Ectodermal cell (in vitro differentiated cells): Measurements from ENCODE around the gene PRSS2. TPM values are rescaled to one million over a fixed set of nuclear protein-coding genes. Genes with fewer than 3 reads are reported as not detected.
"Not testable (repeated sequence)": the region's sequence is repeated elsewhere in the genome, so short reads cannot be mapped to it uniquely, and the experiment has no call there.

Experiments used
- H3K27ac ChIP-seq: 2 replicates; pipeline ENCODE4 v1.7.0; 2013; ENCODE audit warnings: mild to moderate bottlenecking, low read depth, low read length; ENCODE audit not compliant: insufficient read depth, poor library complexity, severe bottlenecking
- H3K27me3 ChIP-seq: 2 replicates; pipeline ENCODE4 v1.7.0; 2013; ENCODE audit warnings: mild to moderate bottlenecking, low read length; ENCODE audit not compliant: insufficient read depth, control insufficient read depth, poor library complexity, severe bottlenecking
- H3K36me3 ChIP-seq: one replicate; pipeline ENCODE4 v1.7.0; 2013; ENCODE audit warnings: low read length; ENCODE audit not compliant: control insufficient read depth, insufficient read depth
- H3K4me1 ChIP-seq: one replicate; pipeline ENCODE4 v1.7.0; 2013; ENCODE audit warnings: low read length; ENCODE audit not compliant: control insufficient read depth, insufficient read depth
- H3K4me3 ChIP-seq: 2 replicates; pipeline ENCODE4 v1.7.0; 2013; ENCODE audit warnings: low read depth, low read length, control low read depth; ENCODE audit not compliant: insufficient read depth
- H3K9me3 ChIP-seq: 2 replicates; pipeline ENCODE4 v1.7.0; 2013; ENCODE audit warnings: mild to moderate bottlenecking, low read length, moderate library complexity; ENCODE audit not compliant: control insufficient read depth
- WGBS, 2 experiments: methylation state at CpG; one replicate each; pipeline ENCODE4 v1.1.7; 2013; ENCODE audit warnings: missing lambda C conversion rate in 2 of 2; 5-methylcytosine and 5-hydroxymethylcytosine counted together
- polyA plus RNA-seq, 4 experiments: library from polyadenylated mRNA; stranded (reverse); fragments of 50-300 nt; gene quantifications; one replicate each; pipeline ENCODE4 v1.2.3, GENCODE V29; 2013

PRSS2 gene
- not detected for polyA plus RNA-seq (2013, experiment 1 of 4)
- not detected for polyA plus RNA-seq (2013, experiment 2 of 4)
- not detected for polyA plus RNA-seq (2013, experiment 3 of 4)
- polyA plus RNA-seq (2013, experiment 4 of 4): not detected

DNA sequence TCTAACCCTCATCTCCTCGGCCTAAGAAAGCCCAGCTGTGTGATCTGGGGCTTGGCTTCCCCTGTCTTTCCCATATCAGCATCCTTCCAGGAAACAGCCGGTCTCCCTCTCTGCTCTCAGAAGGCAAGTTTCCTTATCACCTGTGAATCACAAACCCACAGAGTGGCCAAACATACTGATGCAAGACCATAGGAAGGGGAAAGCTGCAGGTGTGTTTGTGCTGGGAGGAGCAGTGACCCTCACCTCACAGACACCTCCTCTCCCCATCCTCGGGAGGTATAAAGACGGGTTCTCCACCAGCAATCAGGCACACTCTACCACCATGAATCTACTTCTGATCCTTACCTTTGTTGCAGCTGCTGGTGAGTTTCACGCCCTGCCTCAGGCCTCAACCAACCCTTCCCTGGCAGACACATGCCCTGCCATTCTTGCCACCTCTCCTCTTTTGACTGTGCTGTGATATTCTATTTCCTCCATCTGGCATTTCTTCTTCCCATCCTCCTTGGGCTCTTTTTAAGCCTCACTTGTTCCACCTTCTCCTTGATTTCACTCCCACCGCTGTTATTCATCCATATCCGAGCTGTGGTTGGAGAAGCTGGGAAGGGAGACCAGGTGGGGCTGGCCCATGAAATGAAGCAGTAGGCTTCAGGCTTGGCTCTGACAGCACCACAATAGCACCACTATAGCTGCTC lies at the start of gene PRSS2:
PRSS2 (plus strand) TSS at position 310 of the 692 bp plus-strand sequence; CDS start at position 323, 13 bp downstream.
- no peaks in the 10 kb centered on the region for H3K9me3 ChIP-seq
- 90 to 93% methylated on average over 7 of the region's 7 CpGs for WGBS, 2 experiments
- H3K4me3 ChIP-seq: no peak within 1 kb of the TSS
- H3K27me3 ChIP-seq: no peaks in the 10 kb centered on the region
- H3K27ac ChIP-seq: no peak within 1 kb of the TSS
- H3K4me1 ChIP-seq: no peaks in the 10 kb centered on the region
- no peaks in the 10 kb centered on the region for H3K36me3 ChIP-seq

GRCh38 chr7:142720986-142721385 lies 49.8 kb upstream of the PRSS2 start:
- H3K4me1 ChIP-seq: no peaks in the 10 kb centered on the region
- no peak overlapping the region for H3K4me3 ChIP-seq
- WGBS, 2 experiments: 94 to 96% methylated on average over 10 of the region's 10 CpGs
- no peaks in the 10 kb centered on the region for H3K36me3 ChIP-seq
- no peaks in the 10 kb centered on the region for H3K27me3 ChIP-seq
- H3K9me3 ChIP-seq: no peaks in the 10 kb centered on the region
- no peak overlapping the region for H3K27ac ChIP-seq

DNA sequence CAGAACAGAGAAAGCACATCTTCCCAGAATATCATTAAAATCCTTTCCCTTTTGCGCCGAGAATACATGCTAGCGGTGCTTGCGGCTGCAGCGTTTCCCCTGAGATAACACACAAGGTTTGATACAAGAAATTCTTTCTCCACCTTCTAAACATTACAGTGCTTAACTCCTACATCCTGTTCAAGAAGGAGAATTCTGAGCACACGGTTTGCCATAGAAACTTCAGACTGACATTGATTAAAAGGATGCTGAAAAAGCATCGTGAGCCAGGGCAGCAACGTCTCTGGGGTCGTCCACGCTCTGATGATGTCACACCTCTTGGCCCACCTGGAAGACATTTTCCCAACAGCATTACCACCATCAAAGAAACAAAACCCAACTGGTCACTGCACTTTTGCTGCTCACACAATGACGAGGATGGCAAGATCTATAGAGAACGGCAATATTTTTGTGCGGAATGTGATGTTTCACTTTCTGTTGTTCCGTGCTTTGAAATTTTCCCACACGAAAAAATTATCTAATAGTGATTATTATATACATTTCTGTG lies 48.4 kb upstream of the PRSS2 start:
- Histone ChIP-seq H3K4me1 (no peaks in the 10 kb centered on the region), H3K36me3 (no peaks in the 10 kb centered on the region), H3K9me3 (no peaks in the 10 kb centered on the region), H3K4me3 (no peak overlapping the region), H3K27me3 (no peaks in the 10 kb centered on the region), H3K27ac (no peak overlapping the region)
- WGBS, 2 experiments: 92% methylated on average over 13 to 14 of the region's 15 CpGs

DNA sequence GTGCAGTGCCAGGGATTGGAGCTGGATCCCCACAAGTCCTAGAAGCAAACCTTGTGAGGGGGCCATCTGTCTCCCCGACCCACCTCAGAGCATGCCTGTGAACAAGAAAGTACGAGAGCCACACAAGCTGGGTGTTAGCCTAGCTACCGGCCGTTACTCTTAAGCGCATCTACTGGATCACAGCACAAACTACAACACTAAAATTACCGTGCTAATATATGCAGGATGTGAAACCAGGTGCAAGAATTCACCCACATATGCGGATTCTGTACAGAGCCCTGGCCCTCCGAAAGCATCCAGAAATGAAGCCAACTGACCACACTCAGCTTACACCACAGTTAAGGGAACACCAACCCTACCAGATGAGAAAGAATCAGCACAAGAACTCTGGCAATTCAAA lies 37.5 kb upstream of the PRSS2 start:
- no peaks in the 10 kb centered on the region for H3K9me3 ChIP-seq
- no peak overlapping the region for H3K4me3 ChIP-seq
- no peaks in the 10 kb centered on the region for H3K36me3 ChIP-seq
- WGBS, 2 experiments: 94 to 96% methylated on average over 8 of the region's 8 CpGs
- no peak overlapping the region for H3K27ac ChIP-seq
- H3K4me1 ChIP-seq: no peaks in the 10 kb centered on the region
- no peaks in the 10 kb centered on the region for H3K27me3 ChIP-seq

- H3K9me3 ChIP-seq: no peaks in the 10 kb centered on the region
- H3K27me3 ChIP-seq: no peaks in the 10 kb centered on the region
- H3K27ac ChIP-seq: no peak overlapping the region
- H3K4me1 ChIP-seq: no peaks in the 10 kb centered on the region
- 74 to 84% methylated on average over 2 of the region's 2 CpGs for WGBS, 2 experiments
- no peaks in the 10 kb centered on the region for H3K36me3 ChIP-seq
- H3K4me3 ChIP-seq: no peak overlapping the region
Observed at GRCh38 chr7:142739923-142740492, 30.8 kb upstream of the PRSS2 start.

- Histone ChIP-seq H3K36me3 (no peaks in the 10 kb centered on the region), H3K27me3 (no peaks in the 10 kb centered on the region), H3K4me1 (no peaks in the 10 kb centered on the region), H3K9me3 (no peaks in the 10 kb centered on the region), H3K4me3 (no peak overlapping the region), H3K27ac (no peak overlapping the region)
- WGBS, 2 experiments: 95 to 96% methylated on average over 5 of the region's 5 CpGs
Observed at GRCh38 chr7:142740786-142741185, 30.0 kb upstream of the PRSS2 start.

DNA sequence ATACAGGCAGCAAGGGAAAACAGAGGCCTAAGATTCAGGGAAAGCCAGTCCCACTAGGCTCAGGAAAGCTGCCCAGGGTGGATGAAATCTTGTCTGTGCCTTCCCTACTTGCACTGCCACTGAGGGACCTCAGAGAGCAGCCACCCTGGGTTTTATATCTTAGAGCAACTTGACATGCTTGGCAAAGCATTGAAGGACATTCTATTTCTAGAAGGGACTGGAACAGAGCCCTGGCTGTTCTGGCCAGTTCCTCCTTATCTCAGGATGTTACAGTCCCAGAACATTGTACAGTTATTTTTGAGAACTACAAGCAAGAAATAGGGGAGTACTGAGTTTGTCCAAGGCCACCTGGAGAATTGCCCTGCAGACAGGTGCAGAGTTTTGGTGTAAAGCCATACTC lies 28.8 kb upstream of the PRSS2 start:
- H3K9me3 ChIP-seq, H3K27ac ChIP-seq, H3K4me3 ChIP-seq, H3K36me3 ChIP-seq, H3K4me1 ChIP-seq, H3K27me3 ChIP-seq: not testable (repeated sequence)

DNA sequence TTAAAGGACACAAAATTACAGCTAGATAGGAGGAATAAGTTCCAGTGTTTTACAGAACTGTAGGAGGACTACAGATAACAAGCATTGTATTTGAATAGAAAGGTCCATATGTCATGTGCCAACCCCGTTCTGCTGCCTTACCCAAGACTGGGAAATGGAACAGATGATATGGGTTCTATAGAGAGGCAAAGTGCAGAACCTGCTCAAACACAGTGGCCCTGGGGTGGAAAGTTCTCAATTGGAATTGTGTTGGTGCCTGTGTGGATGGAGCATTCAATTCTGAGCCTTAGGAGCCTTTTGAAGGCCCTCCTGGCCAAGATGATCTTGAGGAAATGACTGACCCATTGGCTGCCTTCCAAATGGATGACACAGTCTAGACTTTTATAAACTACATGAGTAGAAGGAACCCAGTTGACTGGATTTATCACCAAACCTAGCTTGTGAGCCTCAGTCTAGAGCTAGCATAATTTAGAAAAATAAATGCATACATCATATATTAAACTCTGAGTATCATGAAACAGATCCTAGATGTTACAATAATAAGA lies 25.6 kb upstream of the PRSS2 start:
- no peak overlapping the region for H3K27ac ChIP-seq
- H3K4me3 ChIP-seq: no peak overlapping the region
- no peaks in the 10 kb centered on the region for H3K36me3 ChIP-seq
- H3K27me3 ChIP-seq: no peaks in the 10 kb centered on the region
- no peaks in the 10 kb centered on the region for H3K9me3 ChIP-seq
- no peaks in the 10 kb centered on the region for H3K4me1 ChIP-seq
- 92 to 98% methylated on average over 1 of the region's 1 CpG for WGBS, 2 experiments

- 90 to 91% methylated on average over 4 of the region's 4 CpGs for WGBS, 2 experiments
- Histone ChIP-seq H3K9me3 (no peaks in the 10 kb centered on the region), H3K4me3 (no peak overlapping the region), H3K36me3 (no peaks in the 10 kb centered on the region), H3K27ac (no peak overlapping the region), H3K27me3 (no peaks in the 10 kb centered on the region), H3K4me1 (no peaks in the 10 kb centered on the region)
Observed at GRCh38 chr7:142745745-142746144, 25.0 kb upstream of the PRSS2 start.

DNA sequence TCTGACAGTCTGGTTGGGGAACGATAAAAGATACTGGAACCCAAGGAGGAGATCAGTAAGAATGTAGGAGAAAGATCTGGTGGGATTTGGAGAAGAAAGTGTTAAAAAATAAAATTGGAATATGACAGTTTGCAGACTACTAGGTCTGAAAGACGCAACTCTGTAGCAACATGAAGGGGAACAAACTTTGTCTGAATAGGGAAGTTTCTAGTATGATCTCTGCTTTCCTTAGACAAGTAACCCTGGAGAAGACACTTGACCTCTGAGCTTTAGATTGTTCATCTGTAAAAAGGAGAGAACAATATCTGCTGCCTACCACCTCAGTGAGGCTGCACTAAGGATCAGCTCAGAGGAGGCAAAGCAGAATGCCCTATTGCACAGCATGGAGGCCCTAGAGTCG lies 24.5 kb upstream of the PRSS2 start:
- Histone ChIP-seq H3K36me3 (no peaks in the 10 kb centered on the region), H3K27me3 (no peaks in the 10 kb centered on the region), H3K4me3 (no peak overlapping the region), H3K4me1 (no peaks in the 10 kb centered on the region), H3K9me3 (no peaks in the 10 kb centered on the region), H3K27ac (no peak overlapping the region)
- WGBS, 2 experiments: 90 to 94% methylated on average over 3 of the region's 3 CpGs
